ENCODE measurements around the gene DIAPH1.

DIAPH1 gene

DNA sequence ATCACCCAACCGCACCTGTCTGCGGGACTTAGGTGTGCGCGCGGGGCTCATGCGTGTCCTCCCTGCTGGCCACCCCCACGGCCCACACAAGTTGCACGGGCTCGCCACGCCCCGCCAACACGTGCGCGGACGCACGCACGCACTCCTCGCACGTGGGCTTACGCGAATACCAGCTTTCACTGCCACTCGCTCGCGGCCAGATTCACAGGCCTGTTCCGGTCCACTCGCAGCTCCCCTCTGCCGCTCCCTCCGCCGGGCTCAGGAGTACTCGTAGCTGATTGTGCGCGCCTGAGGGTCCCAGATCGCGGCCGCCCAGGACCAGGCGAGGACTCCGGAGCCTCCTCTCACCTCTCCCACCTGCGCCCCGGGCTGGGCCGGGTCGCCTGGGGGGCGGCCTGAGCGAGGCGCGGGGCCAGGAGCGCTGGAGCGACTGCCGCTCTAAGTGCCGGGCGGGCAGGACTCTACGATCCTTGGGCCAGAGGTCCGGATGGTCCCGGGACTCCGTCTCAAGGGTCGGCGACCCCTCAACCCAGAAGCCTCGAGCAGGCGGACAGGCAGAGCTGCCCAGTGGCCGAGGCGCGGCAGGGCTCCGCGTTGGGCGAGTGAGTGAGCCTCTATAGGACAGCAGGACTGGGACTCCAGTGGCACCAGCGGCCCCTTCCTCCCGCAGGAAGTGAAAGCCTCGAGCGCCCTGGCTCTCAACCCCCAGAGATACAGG, 126.5 kb downstream of the DIAPH1 start:
- no peak for TF ChIP-seq MYC (IDR thresholded peaks at IDR 0.05; ENCODE audit: low read depth, low read length)
- no peak for TF ChIP-seq CTCF (IDR thresholded peaks at IDR 0.05; ENCODE audit: low read depth, low read length)
- TF ChIP-seq, protein P1, sequence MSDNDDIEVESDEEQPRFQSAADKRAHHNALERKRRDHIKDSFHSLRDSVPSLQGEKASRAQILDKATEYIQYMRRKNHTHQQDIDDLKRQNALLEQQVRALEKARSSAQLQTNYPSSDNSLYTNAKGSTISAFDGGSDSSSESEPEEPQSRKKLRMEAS (IDR thresholded peaks at IDR 0.05; ENCODE audit: low read depth, low read length) = no peak
- no peak for TF ChIP-seq POLR2A (IDR thresholded peaks at IDR 0.05; ENCODE audit: extremely low read depth, insufficient read length)
- H3K4me3 ChIP-seq (ENCODE audit: low read depth, low read length) = no peak overlapping the region
- DNase-seq (ENCODE audit: low read depth) = no peak

- TF ChIP-seq, protein P1 (IDR thresholded peaks at IDR 0.05; ENCODE audit: low read depth, low read length) = no peak
- TF ChIP-seq POLR2A (IDR thresholded peaks at IDR 0.05; ENCODE audit: extremely low read depth, insufficient read length) (no peak), CTCF (IDR thresholded peaks at IDR 0.05; ENCODE audit: low read depth, low read length) (no peak), MYC (IDR thresholded peaks at IDR 0.05; ENCODE audit: low read depth, low read length) (no peak)
- H3K4me3 ChIP-seq (ENCODE audit: low read depth, low read length) = no peak overlapping the region
- DNase-seq (ENCODE audit: low read depth) = no peak
These were observed 127.3 kb downstream of the DIAPH1 start for GRCh38 chr5:141491323-141492167.

GRCh38 chr5:141490771-141491170, 128.0 kb downstream of the DIAPH1 start:
- TF ChIP-seq, protein P1 (IDR thresholded peaks at IDR 0.05; ENCODE audit: low read depth, low read length) = no peak
- TF ChIP-seq MYC (IDR thresholded peaks at IDR 0.05; ENCODE audit: low read depth, low read length) = no peak
- no peak for TF ChIP-seq CTCF (IDR thresholded peaks at IDR 0.05; ENCODE audit: low read depth, low read length)
- no peak for TF ChIP-seq POLR2A (IDR thresholded peaks at IDR 0.05; ENCODE audit: extremely low read depth, insufficient read length)
- DNase-seq (ENCODE audit: low read depth) = no peak
- H3K4me3 ChIP-seq (ENCODE audit: low read depth, low read length) = no peak overlapping the region

DNA sequence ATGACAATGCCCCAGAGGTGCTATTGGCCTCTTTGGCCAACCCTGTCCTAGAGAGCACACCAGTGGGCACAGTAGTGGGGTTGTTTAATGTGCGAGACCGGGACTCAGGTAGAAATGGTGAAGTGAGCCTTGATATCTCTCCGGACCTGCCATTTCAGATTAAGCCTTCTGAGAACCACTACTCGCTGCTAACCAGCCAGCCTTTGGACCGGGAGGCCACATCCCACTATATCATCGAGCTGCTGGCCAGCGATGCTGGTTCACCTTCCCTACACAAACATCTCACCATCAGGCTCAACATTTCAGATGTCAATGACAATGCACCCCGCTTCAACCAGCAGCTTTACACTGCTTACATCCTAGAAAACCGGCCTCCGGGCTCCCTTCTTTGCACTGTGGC, 128.5 kb downstream of the DIAPH1 start:
- DNase-seq (ENCODE audit: low read depth) = no peak
- H3K4me3 ChIP-seq (ENCODE audit: low read depth, low read length) = no peak overlapping the region
- TF ChIP-seq, protein P1 (IDR thresholded peaks at IDR 0.05; ENCODE audit: low read depth, low read length) = no peak
- TF ChIP-seq MYC (IDR thresholded peaks at IDR 0.05; ENCODE audit: low read depth, low read length) = no peak
- no peak for TF ChIP-seq POLR2A (IDR thresholded peaks at IDR 0.05; ENCODE audit: extremely low read depth, insufficient read length)
- TF ChIP-seq CTCF (IDR thresholded peaks at IDR 0.05; ENCODE audit: low read depth, low read length) = no peak

DNA sequence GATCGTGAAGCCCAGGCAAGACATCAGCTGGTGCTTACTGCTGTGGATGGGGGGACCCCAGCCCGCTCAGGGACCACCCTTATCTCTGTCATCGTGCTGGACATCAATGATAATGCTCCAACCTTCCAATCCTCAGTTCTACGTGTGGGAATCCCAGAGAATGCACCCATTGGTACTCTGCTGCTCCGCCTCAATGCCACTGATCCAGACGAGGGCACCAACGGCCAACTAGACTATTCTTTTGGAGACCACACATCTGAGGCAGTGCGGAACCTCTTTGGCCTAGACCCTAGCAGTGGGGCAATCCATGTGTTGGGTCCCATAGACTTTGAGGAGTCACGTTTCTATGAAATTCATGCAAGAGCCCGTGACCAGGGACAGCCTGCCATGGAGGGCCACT, 129.0 kb downstream of the DIAPH1 start:
- TF ChIP-seq MYC (IDR thresholded peaks at IDR 0.05; ENCODE audit: low read depth, low read length) (no peak), CTCF (IDR thresholded peaks at IDR 0.05; ENCODE audit: low read depth, low read length) (no peak), POLR2A (IDR thresholded peaks at IDR 0.05; ENCODE audit: extremely low read depth, insufficient read length) (no peak)
- TF ChIP-seq, protein P1 (IDR thresholded peaks at IDR 0.05; ENCODE audit: low read depth, low read length) = no peak
- no peak overlapping the region for H3K4me3 ChIP-seq (ENCODE audit: low read depth, low read length)
- no peak for DNase-seq (ENCODE audit: low read depth)
